ENCODE data around the gene COL4A1. TPM values are rescaled to one million over a fixed set of nuclear protein-coding genes. Genes with fewer than 3 reads are reported as not detected.

Gene COL4A1
- total and polyA plus RNA-seq, 8 donors = 418 to 1,057 (median 547) TPM

DNA sequence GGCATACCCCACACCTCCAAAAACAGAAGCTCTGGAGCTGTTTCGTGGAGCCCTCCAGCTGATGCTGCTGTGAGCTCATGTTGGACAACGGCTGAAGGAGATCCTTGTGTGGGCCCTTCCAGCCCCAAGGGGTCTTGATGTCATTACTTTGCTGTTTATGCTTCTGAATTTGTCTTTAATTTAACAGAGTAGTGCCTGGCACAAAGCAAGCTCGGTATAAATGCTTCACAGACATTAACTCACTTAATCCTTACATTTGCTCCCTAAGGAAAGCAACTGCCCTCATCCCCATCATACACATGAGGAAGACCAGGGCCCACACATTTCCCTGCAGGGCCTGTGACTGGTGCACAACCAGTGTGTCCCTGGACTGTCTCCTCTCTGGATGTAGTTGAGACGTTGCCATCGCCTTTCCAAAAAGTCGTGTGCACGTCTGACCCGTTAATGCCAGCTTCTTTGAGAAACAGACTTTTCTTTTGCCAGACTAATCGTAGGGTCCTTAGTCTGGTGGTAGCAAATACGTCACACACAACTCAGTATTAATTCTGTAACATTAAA, 7.6 kb downstream of the COL4A1 start:
- peaks cover 0 to 46% of the 10 kb centered on the region in 2 donors for H3K27me3 ChIP-seq
- ATAC-seq (no peak), DNase-seq (no peak)
- intact Hi-C loops (cut with DNase I) = no loop called here
- H3K4me1 ChIP-seq = peaks cover 11 to 17% of the 10 kb centered on the region in 2 donors
- H3K36me3 ChIP-seq = no peaks in the 10 kb centered on the region
- TF ChIP-seq CTCF (IDR thresholded peaks at IDR 0.05) = no peak
- H3K27ac ChIP-seq = peak overlapping the region; percentile 54 to 66
- no peak overlapping the region for H3K4me3 ChIP-seq
- H3K9me3 ChIP-seq = no peaks in the 10 kb centered on the region

GRCh38 chr13:110298505-110299282, 8.3 kb downstream of the COL4A1 start:
- no peak for TF ChIP-seq CTCF (IDR thresholded peaks at IDR 0.05)
- Histone ChIP-seq H3K9me3 (no peaks in the 10 kb centered on the region), H3K27ac (peak overlapping the region; percentile 54 to 66), H3K4me1 (peaks cover 14 to 18% of the 10 kb centered on the region in 2 donors), H3K36me3 (no peaks in the 10 kb centered on the region), H3K4me3 (no peak overlapping the region), H3K27me3 (peaks cover 0 to 39% of the 10 kb centered on the region in 2 donors)
- peak; percentile 51 for ATAC-seq
- intact Hi-C loops (cut with DNase I) = no loop called here
- no peak for DNase-seq

- intact Hi-C loops (cut with DNase I) = no loop called here
- H3K4me1 ChIP-seq = peaks cover 10 to 18% of the 10 kb centered on the region in 2 donors
- DNase-seq (no peak), ATAC-seq (no peak)
- H3K4me3 ChIP-seq = no peak overlapping the region
- H3K27me3 ChIP-seq = peaks cover 0 to 33% of the 10 kb centered on the region in 2 donors
- no peaks in the 10 kb centered on the region for H3K9me3 ChIP-seq
- H3K27ac ChIP-seq = peak overlapping the region; percentile 54 to 66
- H3K36me3 ChIP-seq = no peaks in the 10 kb centered on the region
- TF ChIP-seq CTCF (IDR thresholded peaks at IDR 0.05) = no peak
Measured at GRCh38 chr13:110297766-110298504, 9.0 kb downstream of the COL4A1 start.

- ATAC-seq (no peak), DNase-seq (no peak)
- intact Hi-C loops (cut with DNase I) = no loop called here
- Histone ChIP-seq H3K27me3 (peaks cover 0 to 31% of the 10 kb centered on the region in 2 donors), H3K4me3 (no peak overlapping the region), H3K27ac (no peak overlapping the region), H3K4me1 (peaks cover 10 to 18% of the 10 kb centered on the region in 2 donors), H3K36me3 (no peaks in the 10 kb centered on the region), H3K9me3 (no peaks in the 10 kb centered on the region)
- TF ChIP-seq CTCF (IDR thresholded peaks at IDR 0.05) = no peak
Measured at GRCh38 chr13:110297011-110297410, 9.9 kb downstream of the COL4A1 start.

DNA sequence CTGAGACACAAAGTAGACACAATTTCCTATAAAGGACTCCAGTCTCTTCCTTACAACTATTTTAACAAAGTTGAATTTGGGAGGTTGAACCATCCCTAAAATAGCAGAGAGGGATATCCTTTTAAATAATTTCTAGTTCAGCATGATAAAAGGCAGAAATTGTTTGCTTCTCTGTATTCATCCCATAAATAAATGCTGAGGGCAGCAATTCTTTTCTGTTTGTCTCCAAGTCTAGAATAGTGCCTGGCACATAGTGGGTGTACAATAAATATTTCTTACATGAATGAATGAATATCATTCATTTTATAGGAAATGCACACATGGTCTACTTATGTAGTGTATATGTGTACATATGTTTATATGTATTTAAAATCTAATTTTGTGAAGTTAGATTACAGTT, 12.3 kb downstream of the COL4A1 start:
- Histone ChIP-seq H3K4me3 (no peak overlapping the region), H3K27me3 (peaks cover 0 to 27% of the 10 kb centered on the region in 2 donors), H3K27ac (no peak overlapping the region), H3K4me1 (peaks cover 10 to 14% of the 10 kb centered on the region in 2 donors), H3K9me3 (no peaks in the 10 kb centered on the region), H3K36me3 (no peaks in the 10 kb centered on the region)
- intact Hi-C loops (cut with DNase I) = no loop called here
- no peak for TF ChIP-seq CTCF (IDR thresholded peaks at IDR 0.05)
- ATAC-seq (no peak), DNase-seq (no peak)
